Right cardiac atrium (tissue), 5 donors: Measurements from ENCODE around the gene SUZ12. TPM values are rescaled to one million over a fixed set of nuclear protein-coding genes. Genes with fewer than 3 reads are reported as not detected.
"Not testable (repeated sequence)": the region's sequence is repeated elsewhere in the genome, so short reads cannot be mapped to it uniquely, and the experiment has no call there.

Source experiments
- ATAC-seq, 2 donors: fragments of 200-7000 bp; cut with Tn5 transposase; one replicate each; pipeline versions ENCODE4 v1.8.0 to v1.9.1; 2020; ENCODE audit warnings: moderate library complexity in 2 of 2, mild to moderate bottlenecking in 1 of 2
- DNase-seq, 3 donors: peaks; one replicate each; pipeline ENCODE4 v3.0.0-alpha.2; 2020
- H3K27ac ChIP-seq: one replicate; pipeline ENCODE4 v1.5.1; 2013; ENCODE audit warnings: mild to moderate bottlenecking, low read length, control low read depth, moderate library complexity
- H3K27me3 ChIP-seq: one replicate; pipeline ENCODE4 v1.6.1; 2013; ENCODE audit not compliant: control insufficient read depth, insufficient read depth
- H3K4me1 ChIP-seq: one replicate; pipeline ENCODE4 v1.6.1; 2013; ENCODE audit warnings: low read length; ENCODE audit not compliant: control insufficient read depth, insufficient read depth
- H3K4me3 ChIP-seq: one replicate; pipeline ENCODE4 v1.5.1; 2013; ENCODE audit warnings: low read length, control low read depth
- H3K9me3 ChIP-seq: one replicate; pipeline ENCODE4 v1.6.1; 2013; ENCODE audit warnings: low read length; ENCODE audit not compliant: control insufficient read depth
- WGBS: extraction: QIAGEN DNeasy Blood & Tissue Kit; methylation state at CpG from one replicate; pipeline ENCODE4 v1.1.7; 2013; 5-methylcytosine and 5-hydroxymethylcytosine counted together
- intact Hi-C, 4 donors: fragments of 100-400 bp; cut with DNase I; formaldehyde crosslinking; loops; one replicate each; pipeline versions ENCODE4 v1.11.0 to v1.14.0; 2022 to 2023
- polyA plus RNA-seq: library from polyadenylated mRNA; stranded (reverse); fragments of 200-250 nt; gene quantifications from one replicate; pipeline ENCODE4 v1.2.3, GENCODE V29; 2013
- total RNA-seq, 4 donors: library from RNA; stranded (reverse); fragmentation: NEBNext Ultra II Directional; extraction: Animal tissue kit (Norgen Biotek cat#: 25700); gene quantifications; one replicate each; pipeline ENCODE4 v1.2.1, GENCODE V29; 2021
- donor health status: healthy with polysubstance abuse.
- donor health status: DM: no; HTN: yes; CAD: no.
- donor health status: DM: no; HTN: no; CAD: no.
- donor health status: DM: no; HTN: yes; CAD: no; lungs with severe emphysema.
- donor health status: DM: yes; HTN: yes; CAD: no.

Gene SUZ12
- total and polyA plus RNA-seq, 5 donors: 6.6 to 17.3 (median 15.6) TPM

- Histone ChIP-seq H3K4me1 (no peaks in the 10 kb centered on the region), H3K27ac (no peak overlapping the region), H3K4me3 (no peak overlapping the region), H3K9me3 (no peaks in the 10 kb centered on the region), H3K27me3 (no peaks in the 10 kb centered on the region)
- 15% methylated on average over 45 of the region's 45 CpGs for WGBS
- ATAC-seq: peak; percentile 22 to 34
- DNase-seq: no peak
- intact Hi-C loops: no loop called here
Measured at GRCh38 chr17:31917065-31917529, 19.7 kb upstream of the SUZ12 start.

GRCh38 chr17:31917721-31918120, 19.1 kb upstream of the SUZ12 start:
- H3K27ac ChIP-seq, ATAC-seq, H3K27me3 ChIP-seq, H3K9me3 ChIP-seq, H3K4me1 ChIP-seq, DNase-seq, intact Hi-C loops, H3K4me3 ChIP-seq: not testable (repeated sequence)
- 94% methylated on average over 13 of the region's 13 CpGs for WGBS

- DNase-seq (no peak), ATAC-seq (no peak)
- no peaks in the 10 kb centered on the region for H3K27me3 ChIP-seq
Measured at GRCh38 chr17:31918701-31919128, 18.1 kb upstream of the SUZ12 start.

GRCh38 chr17:31919802-31920525, 16.8 kb upstream of the SUZ12 start:
- Histone ChIP-seq H3K4me1 (no peaks in the 10 kb centered on the region), H3K4me3 (no peak overlapping the region), H3K9me3 (no peaks in the 10 kb centered on the region), H3K27ac (no peak overlapping the region), H3K27me3 (no peaks in the 10 kb centered on the region)
- 82% methylated on average over 10 of the region's 10 CpGs for WGBS
- intact Hi-C loops: no loop called here
- no peak for DNase-seq
- ATAC-seq: no peak

More at GRCh38 chr17:31918701-31919128, 18.1 kb upstream of the SUZ12 start:
- Histone ChIP-seq H3K4me1 (no peaks in the 10 kb centered on the region), H3K4me3 (no peak overlapping the region), H3K27ac (no peak overlapping the region), H3K9me3 (no peaks in the 10 kb centered on the region)
- 73% methylated on average over 4 of the region's 4 CpGs for WGBS
- intact Hi-C loops: no loop called here

- WGBS: 88% methylated on average over 5 of the region's 5 CpGs
- ATAC-seq (no peak), DNase-seq (no peak)
- Histone ChIP-seq H3K27ac (no peak overlapping the region), H3K4me3 (no peak overlapping the region), H3K4me1 (no peaks in the 10 kb centered on the region), H3K9me3 (no peaks in the 10 kb centered on the region), H3K27me3 (no peaks in the 10 kb centered on the region)
- intact Hi-C loops: no loop called here
Measured at GRCh38 chr17:31926100-31926729, 10.6 kb upstream of the SUZ12 start.

- ATAC-seq: no peak
Measured at GRCh38 chr17:31931756-31932155, 5.1 kb upstream of the SUZ12 start.

GRCh38 chr17:31935512-31935911, 1.3 kb upstream of the SUZ12 start:
- 92% methylated on average over 5 of the region's 5 CpGs for WGBS
- Histone ChIP-seq H3K27ac (no peak overlapping the region), H3K4me3 (no peak overlapping the region), H3K9me3 (no peaks in the 10 kb centered on the region), H3K27me3 (no peaks in the 10 kb centered on the region), H3K4me1 (no peaks in the 10 kb centered on the region)
- intact Hi-C loops: no loop called here
- DNase-seq (no peak), ATAC-seq (no peak)

More at GRCh38 chr17:31931756-31932155, 5.1 kb upstream of the SUZ12 start:
- no peaks in the 10 kb centered on the region for H3K9me3 ChIP-seq
- no peak overlapping the region for H3K4me3 ChIP-seq
- no peaks in the 10 kb centered on the region for H3K4me1 ChIP-seq
- H3K27me3 ChIP-seq: no peaks in the 10 kb centered on the region
- WGBS: 45% methylated on average over 1 of the region's 1 CpG
- no peak for DNase-seq
- intact Hi-C loops: no loop called here
- H3K27ac ChIP-seq: no peak overlapping the region

GRCh38 chr17:31937926-31938641, 1.3 kb downstream of the SUZ12 start:
- H3K9me3 ChIP-seq, DNase-seq, H3K4me1 ChIP-seq, intact Hi-C loops, H3K27me3 ChIP-seq, H3K27ac ChIP-seq, ATAC-seq: not testable (repeated sequence)
- 12% methylated on average over 9 of the region's 12 CpGs for WGBS
- peak overlapping the region; percentile 62 for H3K4me3 ChIP-seq

- WGBS: 97% methylated on average over 11 of the region's 11 CpGs
- not testable (repeated sequence) for ATAC-seq, H3K27me3 ChIP-seq
Measured at GRCh38 chr17:31941916-31942315, 5.1 kb downstream of the SUZ12 start.

GRCh38 chr17:31942396-31942795, 5.6 kb downstream of the SUZ12 start:
- H3K9me3 ChIP-seq, H3K27me3 ChIP-seq, H3K27ac ChIP-seq, H3K4me3 ChIP-seq, DNase-seq, ATAC-seq, intact Hi-C loops, H3K4me1 ChIP-seq: not testable (repeated sequence)
- 94% methylated on average over 7 of the region's 7 CpGs for WGBS

More at GRCh38 chr17:31941916-31942315, 5.1 kb downstream of the SUZ12 start:
- intact Hi-C loops, DNase-seq, H3K9me3 ChIP-seq, H3K4me3 ChIP-seq, H3K27ac ChIP-seq, H3K4me1 ChIP-seq: not testable (repeated sequence)

GRCh38 chr17:31951953-31952352, 15.1 kb downstream of the SUZ12 start:
- H3K27me3 ChIP-seq, H3K4me1 ChIP-seq, intact Hi-C loops, ATAC-seq, H3K9me3 ChIP-seq, H3K27ac ChIP-seq, H3K4me3 ChIP-seq, DNase-seq: not testable (repeated sequence)
- WGBS: 98% methylated on average over 3 of the region's 3 CpGs
